Loucy (cell line): Measurements from ENCODE around the gene LIN52.

Experiments used
- H2AFZ ChIP-seq: fragments of 200-600 bp; sonication (generic); 2 replicates; pipeline ENCODE4 v1.6.0; 2016; ENCODE audit warnings: antibody characterized with exemption, mild to moderate bottlenecking, low read length, moderate library complexity
- H3F3A ChIP-seq: fragments of 200-600 bp; 2 replicates; pipeline ENCODE4 v1.6.0; 2016; ENCODE audit warnings: antibody characterized with exemption, low read depth, mild to moderate bottlenecking
- H3K27me3 ChIP-seq: fragments of 200-600 bp; sonication (generic); 2 replicates; pipeline ENCODE4 v1.6.1; 2014; ENCODE audit warnings: low read length, mild to moderate bottlenecking; ENCODE audit not compliant: insufficient read depth, poor library complexity, severe bottlenecking
- H3K36me3 ChIP-seq: fragments of 200-600 bp; sonication (generic); 2 replicates; pipeline ENCODE4 v1.6.1; 2016; ENCODE audit warnings: low read length; ENCODE audit not compliant: insufficient read depth
- H3K4me1 ChIP-seq: fragments of 200-600 bp; sonication (generic); 2 replicates; pipeline ENCODE4 v1.5.1; 2014; ENCODE audit warnings: low read length, mild to moderate bottlenecking; ENCODE audit not compliant: insufficient read depth, poor library complexity, severe bottlenecking
- H3K4me2 ChIP-seq: fragments of 200-600 bp; sonication (generic); 2 replicates; pipeline ENCODE4 v1.6.0; 2014; ENCODE audit warnings: antibody characterized with exemption, low read length, low read depth, mild to moderate bottlenecking; ENCODE audit not compliant: poor library complexity, severe bottlenecking
- H3K4me3 ChIP-seq: fragments of 200-600 bp; sonication (generic); 2 replicates; pipeline ENCODE4 v1.5.1; 2014; ENCODE audit warnings: low read length, mild to moderate bottlenecking, mixed read lengths; ENCODE audit not compliant: poor library complexity, severe bottlenecking
- H3K79me2 ChIP-seq: fragments of 200-600 bp; sonication (generic); 2 replicates; pipeline ENCODE4 v1.6.1; 2014; ENCODE audit warnings: low read length; ENCODE audit not compliant: insufficient read depth
- H3K9ac ChIP-seq: fragments of 200-600 bp; sonication (generic); 2 replicates; pipeline ENCODE4 v1.6.0; 2014; ENCODE audit warnings: mild to moderate bottlenecking, low read depth, low read length, moderate library complexity; ENCODE audit not compliant: poor library complexity, severe bottlenecking
- H3K9me2 ChIP-seq: fragments of 200-600 bp; sonication (generic); replicated peaks from 2 replicates; pipeline ENCODE4 v1.6.1; 2016; ENCODE audit warnings: low read depth, low read length, mixed read lengths
- H3K9me3 ChIP-seq: fragments of 200-600 bp; sonication (generic); 2 replicates; pipeline ENCODE4 v1.6.1; 2014; ENCODE audit warnings: mild to moderate bottlenecking, antibody characterized with exemption, low read length, low read depth; ENCODE audit not compliant: insufficient read depth
- H4K20me1 ChIP-seq: fragments of 200-600 bp; sonication (generic); 2 replicates; pipeline ENCODE4 v1.6.0; 2014; ENCODE audit warnings: antibody characterized with exemption, low read length, mild to moderate bottlenecking; ENCODE audit not compliant: insufficient read depth, poor library complexity, severe bottlenecking
- EZH2phosphoT487 ChIP-seq: fragments of 200-600 bp; IDR thresholded peaks from 2 replicates; pipeline ENCODE4 v1.6.1; 2018; ENCODE audit warnings: antibody characterized with exemption, mild to moderate bottlenecking, moderate library complexity, borderline replicate concordance
- TF ChIP-seq, protein P1 (sequence below): fragments of 200-600 bp; sonication (generic); conservative IDR thresholded peaks from 2 replicates; pipeline ENCODE4 v1.5.1; 2014; ENCODE audit warnings: mild to moderate bottlenecking, antibody characterized with exemption, low read length

LIN52 gene

DNA sequence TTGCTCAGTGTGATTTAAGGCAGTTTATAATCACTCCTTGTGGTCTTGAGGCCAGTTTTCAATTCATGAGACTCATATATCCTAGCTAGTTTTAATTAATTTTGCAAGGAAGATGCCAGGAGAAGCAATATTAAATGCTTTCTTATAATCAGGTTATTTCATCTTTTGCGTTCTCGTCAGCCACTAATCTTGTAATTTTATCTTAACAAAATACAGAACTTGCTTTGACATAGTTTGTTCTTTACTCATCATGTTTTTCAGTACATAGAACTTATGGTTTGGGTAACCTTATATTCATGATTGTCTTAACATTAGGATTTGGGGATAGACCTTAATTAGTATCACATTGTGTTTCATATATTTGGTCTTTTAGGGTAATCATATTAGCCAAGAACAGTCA lies 76.0 kb downstream of the LIN52 start:
- no peak overlapping the region for H3K4me2 ChIP-seq

GRCh38 chr14:74161526-74162158 lies 76.9 kb downstream of the LIN52 start:
- no peak overlapping the region for H3K9ac ChIP-seq
- no peaks in the 10 kb centered on the region for H3K9me2 ChIP-seq
- H2AFZ ChIP-seq: no peak overlapping the region
- H3K4me1 ChIP-seq: no peaks in the 10 kb centered on the region
- no peaks in the 10 kb centered on the region for H3K27me3 ChIP-seq
- H3K36me3 ChIP-seq: no peaks in the 10 kb centered on the region
- H3K4me2 ChIP-seq: no peak overlapping the region
- no peaks in the 10 kb centered on the region for H3K9me3 ChIP-seq
- TF ChIP-seq, protein P1, sequence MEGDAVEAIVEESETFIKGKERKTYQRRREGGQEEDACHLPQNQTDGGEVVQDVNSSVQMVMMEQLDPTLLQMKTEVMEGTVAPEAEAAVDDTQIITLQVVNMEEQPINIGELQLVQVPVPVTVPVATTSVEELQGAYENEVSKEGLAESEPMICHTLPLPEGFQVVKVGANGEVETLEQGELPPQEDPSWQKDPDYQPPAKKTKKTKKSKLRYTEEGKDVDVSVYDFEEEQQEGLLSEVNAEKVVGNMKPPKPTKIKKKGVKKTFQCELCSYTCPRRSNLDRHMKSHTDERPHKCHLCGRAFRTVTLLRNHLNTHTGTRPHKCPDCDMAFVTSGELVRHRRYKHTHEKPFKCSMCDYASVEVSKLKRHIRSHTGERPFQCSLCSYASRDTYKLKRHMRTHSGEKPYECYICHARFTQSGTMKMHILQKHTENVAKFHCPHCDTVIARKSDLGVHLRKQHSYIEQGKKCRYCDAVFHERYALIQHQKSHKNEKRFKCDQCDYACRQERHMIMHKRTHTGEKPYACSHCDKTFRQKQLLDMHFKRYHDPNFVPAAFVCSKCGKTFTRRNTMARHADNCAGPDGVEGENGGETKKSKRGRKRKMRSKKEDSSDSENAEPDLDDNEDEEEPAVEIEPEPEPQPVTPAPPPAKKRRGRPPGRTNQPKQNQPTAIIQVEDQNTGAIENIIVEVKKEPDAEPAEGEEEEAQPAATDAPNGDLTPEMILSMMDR: no peak
- no peak for TF ChIP-seq EZH2phosphoT487
- H3F3A ChIP-seq: no peaks in the 10 kb centered on the region
- H3K4me3 ChIP-seq: no peak overlapping the region
- H4K20me1 ChIP-seq: no peaks in the 10 kb centered on the region
- H3K79me2 ChIP-seq: no peaks in the 10 kb centered on the region

More for the DNA sequence above, 76.0 kb downstream of the LIN52 start:
- Histone ChIP-seq H3K9ac (no peak overlapping the region), H3F3A (no peaks in the 10 kb centered on the region), H3K9me2 (no peaks in the 10 kb centered on the region), H3K9me3 (no peaks in the 10 kb centered on the region), H4K20me1 (no peaks in the 10 kb centered on the region), H3K27me3 (no peaks in the 10 kb centered on the region), H3K36me3 (no peaks in the 10 kb centered on the region), H3K4me1 (no peaks in the 10 kb centered on the region), H3K4me3 (no peak overlapping the region), H2AFZ (no peak overlapping the region), H3K79me2 (no peaks in the 10 kb centered on the region)
- TF ChIP-seq EZH2phosphoT487: no peak
- TF ChIP-seq, protein P1: no peak

GRCh38 chr14:74169906-74170305 lies 85.2 kb downstream of the LIN52 start:
- Histone ChIP-seq H3K4me3 (no peak overlapping the region), H3K9ac (no peak overlapping the region)

More at GRCh38 chr14:74169906-74170305, 85.2 kb downstream of the LIN52 start:
- no peak for TF ChIP-seq EZH2phosphoT487
- TF ChIP-seq, protein P1: no peak
- no peaks in the 10 kb centered on the region for H3K36me3 ChIP-seq
- H3K9me2 ChIP-seq: no peaks in the 10 kb centered on the region
- H3F3A ChIP-seq: no peaks in the 10 kb centered on the region
- H3K79me2 ChIP-seq: no peaks in the 10 kb centered on the region
- no peaks in the 10 kb centered on the region for H3K9me3 ChIP-seq
- no peaks in the 10 kb centered on the region for H3K4me1 ChIP-seq
- no peak overlapping the region for H2AFZ ChIP-seq
- no peaks in the 10 kb centered on the region for H3K27me3 ChIP-seq
- no peak overlapping the region for H3K4me2 ChIP-seq
- H4K20me1 ChIP-seq: no peaks in the 10 kb centered on the region
